ENCODE data around the gene SLC23A2. TPM values are rescaled to one million over a fixed set of nuclear protein-coding genes. Genes with fewer than 3 reads are reported as not detected.

The SLC23A2 gene
- polyA plus RNA-seq, 1 donor from 2014 or later: 38.3 TPM

GRCh38 chr20:4944518-4945313, 56.6 kb downstream of the SLC23A2 start:
- Histone ChIP-seq H4K20me1 (ENCODE audit: insufficient read depth) (no peaks in the 10 kb centered on the region), H3K9ac (ENCODE audit: low read length) (no peak overlapping the region), H3K27ac (ENCODE audit: low read length) (no peak overlapping the region), H3K4me3 (ENCODE audit: low read length) (no peak overlapping the region), H3F3A (ENCODE audit: insufficient read depth, low read length, poor library complexity, severe bottlenecking) (no peaks in the 10 kb centered on the region), H3K4me2 (ENCODE audit: low read length) (no peak overlapping the region), H3K9me2 (ENCODE audit: insufficient read depth, low read length) (no peaks in the 10 kb centered on the region), H3K79me2 (replicated peaks; ENCODE audit: insufficient read depth, low read length) (no peaks in the 10 kb centered on the region), H3K9me3 (ENCODE audit: low read length) (no peaks in the 10 kb centered on the region), H2AFZ (ENCODE audit: low read depth, low read length) (no peak overlapping the region), H3K36me3 (ENCODE audit: insufficient read depth, low read length) (no peaks in the 10 kb centered on the region), H3K27me3 (ENCODE audit: insufficient read depth, low read depth, low read length) (no peaks in the 10 kb centered on the region)
- TF ChIP-seq MXI1 (conservative IDR thresholded peaks at IDR 0.05; ENCODE audit: poor library complexity, severe bottlenecking) (no peak), POLR2AphosphoS5 (IDR thresholded peaks at IDR 0.05) (no peak), SMC3 (conservative IDR thresholded peaks at IDR 0.05; ENCODE audit: poor library complexity) (no peak), REST (IDR thresholded peaks at IDR 0.05; ENCODE audit: borderline replicate concordance) (no peak), CTCF (IDR thresholded peaks at IDR 0.05; ENCODE audit: poor library complexity, severe bottlenecking) (no peak), EP300 (conservative IDR thresholded peaks at IDR 0.05; ENCODE audit: poor library complexity, severe bottlenecking) (no peak), RAD21 (conservative IDR thresholded peaks at IDR 0.05) (no peak), EZH2 (IDR thresholded peaks at IDR 0.05; ENCODE audit: borderline replicate concordance, insufficient read depth, low read length, poor library complexity, severe bottlenecking) (no peak), TAF1 (IDR thresholded peaks at IDR 0.05; ENCODE audit: low read depth) (no peak)

GRCh38 chr20:4942331-4942730, 59.0 kb downstream of the SLC23A2 start:
- H3K9me2 ChIP-seq (ENCODE audit: insufficient read depth, low read length): no peaks in the 10 kb centered on the region
- H3K27ac ChIP-seq (ENCODE audit: low read length): no peak overlapping the region
- no peaks in the 10 kb centered on the region for H3F3A ChIP-seq (ENCODE audit: insufficient read depth, low read length, poor library complexity, severe bottlenecking)
- no peak overlapping the region for H2AFZ ChIP-seq (ENCODE audit: low read depth, low read length)
- H3K4me3 ChIP-seq (ENCODE audit: low read length): no peak overlapping the region
- no peaks in the 10 kb centered on the region for H3K9me3 ChIP-seq (ENCODE audit: low read length)
- no peak for TF ChIP-seq MXI1 (conservative IDR thresholded peaks at IDR 0.05; ENCODE audit: poor library complexity, severe bottlenecking)
- no peak for TF ChIP-seq EP300 (conservative IDR thresholded peaks at IDR 0.05; ENCODE audit: poor library complexity, severe bottlenecking)
- TF ChIP-seq RAD21 (conservative IDR thresholded peaks at IDR 0.05): no peak
- no peak for TF ChIP-seq REST (IDR thresholded peaks at IDR 0.05; ENCODE audit: borderline replicate concordance)
- TF ChIP-seq CTCF (IDR thresholded peaks at IDR 0.05; ENCODE audit: poor library complexity, severe bottlenecking): no peak
- TF ChIP-seq SMC3 (conservative IDR thresholded peaks at IDR 0.05; ENCODE audit: poor library complexity): no peak
- no peak for TF ChIP-seq EZH2 (IDR thresholded peaks at IDR 0.05; ENCODE audit: borderline replicate concordance, insufficient read depth, low read length, poor library complexity, severe bottlenecking)
- TF ChIP-seq TAF1 (IDR thresholded peaks at IDR 0.05; ENCODE audit: low read depth): no peak
- no peak for TF ChIP-seq POLR2AphosphoS5 (IDR thresholded peaks at IDR 0.05)
- H3K4me2 ChIP-seq (ENCODE audit: low read length): no peak overlapping the region
- H4K20me1 ChIP-seq (ENCODE audit: insufficient read depth): no peaks in the 10 kb centered on the region
- H3K9ac ChIP-seq (ENCODE audit: low read length): no peak overlapping the region
- H3K36me3 ChIP-seq (ENCODE audit: insufficient read depth, low read length): no peaks in the 10 kb centered on the region
- H3K79me2 ChIP-seq (replicated peaks; ENCODE audit: insufficient read depth, low read length): no peaks in the 10 kb centered on the region
- no peaks in the 10 kb centered on the region for H3K27me3 ChIP-seq (ENCODE audit: insufficient read depth, low read depth, low read length)

All from neural cell (in vitro differentiated cells).